CD4-positive, alpha-beta T cell (primary cell): ENCODE data around the gene LDLRAD4. TPM values are rescaled to one million over a fixed set of nuclear protein-coding genes. Genes with fewer than 3 reads are reported as not detected.

ENCODE experiments used
- ATAC-seq: fragments of 200-7000 bp; cut with Tn5 transposase; one replicate; pipeline ENCODE4 v1.10.0; 2022; ENCODE audit warnings: mild to moderate bottlenecking; ENCODE audit not compliant: poor library complexity
- CTCF ChIA-PET: fragments of 350-600 bp; sonication (Branson Sonifier 250); formaldehyde crosslinking; loops from one replicate; lab custom pipeline; 2021; ENCODE audit warnings: antibody characterized with exemption, inconsistent platforms; lab: Charles Lee
- POLR2A ChIA-PET: fragments of 350-600 bp; sonication (Branson Sonifier 250); formaldehyde crosslinking; loops from one replicate; lab custom pipeline; 2021; ENCODE audit warnings: antibody characterized with exemption, inconsistent platforms; lab: Charles Lee
- DNase-seq, 14 experiments: peaks; one replicate each; pipeline ENCODE4 v3.0.0-alpha.2; 2013 to 2020; ENCODE audit warnings: mixed read lengths in 2 of 14
- H3K27ac ChIP-seq, 2 donors: one replicate each; pipeline versions ENCODE4 v1.5.1 to v1.7.0; 2013; ENCODE audit warnings: low read length in 2 of 2, low read depth in 1 of 2, mild to moderate bottlenecking in 1 of 2
- H3K27me3 ChIP-seq, 2 experiments: 1 replicate in 1 of 2; 2 replicates in 1 of 2; pipeline versions ENCODE4 v1.6.1 to v1.7.0; 2013; ENCODE audit warnings: low read length in 2 of 2, control low read depth in 1 of 2, mild to moderate bottlenecking in 1 of 2, moderate library complexity in 1 of 2; ENCODE audit not compliant: insufficient read depth in 2 of 2, control insufficient read depth in 1 of 2
- H3K36me3 ChIP-seq: one replicate; pipeline ENCODE4 v1.6.1; 2013; ENCODE audit warnings: low read length, control low read depth; ENCODE audit not compliant: insufficient read depth
- H3K4me1 ChIP-seq: one replicate; pipeline ENCODE4 v1.6.1; 2013; ENCODE audit warnings: low read length, control low read depth; ENCODE audit not compliant: insufficient read depth
- H3K4me3 ChIP-seq: one replicate; pipeline ENCODE4 v1.5.1; 2013; ENCODE audit warnings: mild to moderate bottlenecking, low read length, moderate library complexity
- H3K9me3 ChIP-seq, 2 experiments: 1 replicate in 1 of 2; 2 replicates in 1 of 2; pipeline versions ENCODE4 v1.6.1 to v1.7.0; 2013; ENCODE audit warnings: low read length in 2 of 2, mild to moderate bottlenecking in 2 of 2, control low read depth in 1 of 2, moderate library complexity in 1 of 2; ENCODE audit not compliant: control insufficient read depth in 1 of 2, insufficient read depth in 1 of 2
- H3K27ac Mint-ChIP-seq: one replicate; pipeline ENCODE4 v1.8.0; 2020; ENCODE audit warnings: mixed read lengths
- H3K27me3 Mint-ChIP-seq: one replicate; pipeline ENCODE4 v1.8.0; 2021; ENCODE audit warnings: mixed read lengths
- H3K36me3 Mint-ChIP-seq: one replicate; pipeline ENCODE4 v1.8.0; 2021; ENCODE audit warnings: low read depth, mixed read lengths
- H3K4me1 Mint-ChIP-seq: one replicate; pipeline ENCODE4 v1.8.0; 2021; ENCODE audit warnings: low read depth, mixed read lengths
- H3K4me3 Mint-ChIP-seq: one replicate; pipeline ENCODE4 v1.8.0; 2020; ENCODE audit warnings: mild to moderate bottlenecking, mixed read lengths
- H3K9me3 Mint-ChIP-seq: one replicate; pipeline ENCODE4 v1.8.0; 2020; ENCODE audit warnings: mixed read lengths
- CTCF ChIP-seq: fragments of 200-600 bp; IDR thresholded peaks from one replicate; pipeline ENCODE4 v1.8.0; 2022; ENCODE audit warnings: antibody characterized with exemption, mild to moderate bottlenecking
- intact Hi-C, 2 experiments: fragments of 100-400 bp; cut with DNase I in 1 of 2; cut with micrococcal nuclease in 1 of 2; formaldehyde crosslinking; loops; one replicate each; pipeline versions ENCODE4 v1.15.1 to v1.9.0; 2023 to 2025; cut with DNase I, micrococcal nuclease
- total RNA-seq, 174 experiments: library from RNA in 2 of 174; stranded (reverse) in 2 of 174; gene quantifications; one replicate each; pipeline ENCODE4 v1.2.3 and lab custom pipeline; 2021 to 2026

LDLRAD4 gene
- total RNA-seq, 2 experiments from 2014 or later, result 51.9 to 52.7 TPM

- CTCF ChIA-PET, result interaction anchor here (1.1 kb wide), 1 partner anchor 13 kb away, joined by 3 read pairs; no protein-coding TSS in a partner anchor
- POLR2A ChIA-PET, result no interaction called here
- no peaks in the 10 kb centered on the region for H3K36me3 Mint-ChIP-seq
- H3K27me3 Mint-ChIP-seq, result no peaks in the 10 kb centered on the region
- Histone ChIP-seq H3K36me3 (no peaks in the 10 kb centered on the region), H3K4me1 (no peaks in the 10 kb centered on the region), H3K27ac (no peak overlapping the region), H3K9me3 (no peaks in the 10 kb centered on the region), H3K4me3 (no peak overlapping the region), H3K27me3 (no peaks in the 10 kb centered on the region)
- no peak overlapping the region for H3K4me3 Mint-ChIP-seq
- no peaks in the 10 kb centered on the region for H3K4me1 Mint-ChIP-seq
- intact Hi-C loops, result loop anchor here in 1 of 2 experiments (10.0 kb wide), 1 partner anchor 86 kb away; no protein-coding TSS in a partner anchor
- DNase-seq, result no peak
- no peak for TF ChIP-seq CTCF
- no peaks in the 10 kb centered on the region for H3K9me3 Mint-ChIP-seq
- H3K27ac Mint-ChIP-seq, result no peak overlapping the region
- ATAC-seq, result no peak
These were observed 10.6 kb downstream of the LDLRAD4 start for GRCh38 chr18:13229001-13229671.

- Histone ChIP-seq H3K4me3 (no peak overlapping the region), H3K27me3 (no peaks in the 10 kb centered on the region), H3K27ac (no peak overlapping the region), H3K9me3 (no peaks in the 10 kb centered on the region), H3K36me3 (no peaks in the 10 kb centered on the region), H3K4me1 (no peaks in the 10 kb centered on the region)
- no peak for ATAC-seq
- H3K36me3 Mint-ChIP-seq, result no peaks in the 10 kb centered on the region
- H3K27ac Mint-ChIP-seq, result no peak overlapping the region
- H3K4me1 Mint-ChIP-seq, result no peaks in the 10 kb centered on the region
- DNase-seq, result no peak
- POLR2A ChIA-PET, result no interaction called here
- intact Hi-C loops, result no loop called here
- TF ChIP-seq CTCF, result no peak
- H3K4me3 Mint-ChIP-seq, result no peak overlapping the region
- no peaks in the 10 kb centered on the region for H3K27me3 Mint-ChIP-seq
- no peaks in the 10 kb centered on the region for H3K9me3 Mint-ChIP-seq
- CTCF ChIA-PET, result no interaction called here
These were observed 12.6 kb downstream of the LDLRAD4 start for GRCh38 chr18:13231151-13231550.

- H3K4me3 Mint-ChIP-seq, result no peak overlapping the region
- no peaks in the 10 kb centered on the region for H3K36me3 Mint-ChIP-seq
- no peaks in the 10 kb centered on the region for H3K27me3 Mint-ChIP-seq
- no peak for ATAC-seq
- ChIA-PET CTCF (no interaction called here), POLR2A (no interaction called here)
- H3K4me1 Mint-ChIP-seq, result no peaks in the 10 kb centered on the region
- no peak overlapping the region for H3K27ac ChIP-seq
- H3K4me1 ChIP-seq, result no peaks in the 10 kb centered on the region
- intact Hi-C loops, result no loop called here
- no peaks in the 10 kb centered on the region for H3K27me3 ChIP-seq
- no peaks in the 10 kb centered on the region for H3K9me3 ChIP-seq
- no peak for TF ChIP-seq CTCF
- no peak overlapping the region for H3K27ac Mint-ChIP-seq
- H3K9me3 Mint-ChIP-seq, result no peaks in the 10 kb centered on the region
- H3K36me3 ChIP-seq, result no peaks in the 10 kb centered on the region
- no peak overlapping the region for H3K4me3 ChIP-seq
- DNase-seq, result no peak
These were observed 13.7 kb downstream of the LDLRAD4 start for GRCh38 chr18:13232086-13232917.
